ENCODE results near the gene PPFIA4. TPM values are rescaled to one million over a fixed set of nuclear protein-coding genes. Genes with fewer than 3 reads are reported as not detected.
"Not testable (repeated sequence)": the region's sequence is repeated elsewhere in the genome, so short reads cannot be mapped to it uniquely, and the experiment has no call there.

PPFIA4 gene
- polyA plus RNA-seq (2014; cell fraction: cytosol; rRNA removed): 0.83 and 0.97 TPM in 2 replicates
- 20.8 and 22.8 TPM in 2 replicates for polyA plus RNA-seq (2014; cell fraction: nucleus; rRNA removed)

GRCh38 chr1:203026031-203026665 is at the start of gene PPFIA4:
Gene PPFIA4 (plus strand): TSS chr1:203026491. CDS start chr1:203039009, 12,518 bp downstream.
- DNase-seq (ENCODE audit: low spot score): peak; percentile 59

GRCh38 chr1:202976633-202977032 is 49.7 kb upstream of the PPFIA4 start:
- no peak for DNase-seq (ENCODE audit: low spot score)

GRCh38 chr1:202979459-202979858 is 46.8 kb upstream of the PPFIA4 start:
- DNase-seq (ENCODE audit: low spot score): no peak

- DNase-seq (ENCODE audit: low spot score): no peak
Observed at GRCh38 chr1:202981939-202982338, 44.4 kb upstream of the PPFIA4 start.

- DNase-seq (ENCODE audit: low spot score): no peak
Observed at GRCh38 chr1:202982715-202983430, 43.4 kb upstream of the PPFIA4 start.

- DNase-seq (ENCODE audit: low spot score): not testable (repeated sequence)
Observed at GRCh38 chr1:202986120-202986519, 40.2 kb upstream of the PPFIA4 start.

GRCh38 chr1:202987255-202987654 is 39.0 kb upstream of the PPFIA4 start:
- no peak for DNase-seq (ENCODE audit: low spot score)

- no peak for DNase-seq (ENCODE audit: low spot score)
Observed at GRCh38 chr1:202987922-202988583, 38.2 kb upstream of the PPFIA4 start.

GRCh38 chr1:202989879-202990278 is 36.4 kb upstream of the PPFIA4 start:
- DNase-seq (ENCODE audit: low spot score): no peak

GRCh38 chr1:202991112-202991511 is 35.2 kb upstream of the PPFIA4 start:
- DNase-seq (ENCODE audit: low spot score): no peak

- DNase-seq (ENCODE audit: low spot score): no peak
Observed at GRCh38 chr1:202994756-202995155, 31.5 kb upstream of the PPFIA4 start.

GRCh38 chr1:202998836-202999750 is 27.2 kb upstream of the PPFIA4 start:
- peak; percentile 35 for DNase-seq (ENCODE audit: low spot score)

- DNase-seq (ENCODE audit: low spot score): no peak
Observed at GRCh38 chr1:203000217-203000944, 25.9 kb upstream of the PPFIA4 start.

- DNase-seq (ENCODE audit: low spot score): no peak
Observed at GRCh38 chr1:203001986-203002385, 24.3 kb upstream of the PPFIA4 start.

GRCh38 chr1:203002951-203003350 is 23.3 kb upstream of the PPFIA4 start:
- no peak for DNase-seq (ENCODE audit: low spot score)

GRCh38 chr1:203005395-203006142 is 20.7 kb upstream of the PPFIA4 start:
- not testable (repeated sequence) for DNase-seq (ENCODE audit: low spot score)

- DNase-seq (ENCODE audit: low spot score): peak; percentile 96
Observed at GRCh38 chr1:203006948-203007871, 19.1 kb upstream of the PPFIA4 start, which contains the start of gene TMEM183A. Gene TMEM183A (plus strand): TSS chr1:203007374. CDS start chr1:203007466, 92 bp downstream.

- no peak for DNase-seq (ENCODE audit: low spot score)
Observed at GRCh38 chr1:203009185-203009584, 17.1 kb upstream of the PPFIA4 start.

- DNase-seq (ENCODE audit: low spot score): no peak
Observed at GRCh38 chr1:203011582-203011981, 14.7 kb upstream of the PPFIA4 start.
